Glutamatergic neuron (in vitro differentiated cells): ENCODE results near the gene ZFP92. TPM values are rescaled to one million over a fixed set of nuclear protein-coding genes. Genes with fewer than 3 reads are reported as not detected.

Source experiments
- DNase-seq: peaks from one replicate; pipeline ENCODE4 v3.0.0; 2022
- H3K27ac Mint-ChIP-seq: one replicate; pipeline ENCODE4 v1.8.0; 2020; ENCODE audit warnings: mild to moderate bottlenecking, mixed read lengths, inconsistent platforms; ENCODE audit not compliant: unreplicated experiment
- H3K27me3 Mint-ChIP-seq: one replicate; pipeline ENCODE4 v1.8.0; 2020; ENCODE audit warnings: mild to moderate bottlenecking, moderate library complexity, mixed read lengths, inconsistent platforms; ENCODE audit not compliant: unreplicated experiment
- H3K36me3 Mint-ChIP-seq: one replicate; pipeline ENCODE4 v1.8.0; 2020; ENCODE audit warnings: mild to moderate bottlenecking, mixed read lengths, inconsistent platforms; ENCODE audit not compliant: unreplicated experiment
- H3K4me1 Mint-ChIP-seq: one replicate; pipeline ENCODE4 v1.8.0; 2020; ENCODE audit warnings: mild to moderate bottlenecking, low read depth, mixed read lengths, inconsistent platforms; ENCODE audit not compliant: unreplicated experiment
- H3K4me3 Mint-ChIP-seq: one replicate; pipeline ENCODE4 v1.8.0; 2020; ENCODE audit warnings: mild to moderate bottlenecking, mixed read lengths, inconsistent platforms; ENCODE audit not compliant: unreplicated experiment
- H3K9me3 Mint-ChIP-seq: one replicate; pipeline ENCODE4 v1.8.0; 2020; ENCODE audit warnings: mild to moderate bottlenecking, moderate library complexity, mixed read lengths, inconsistent platforms; ENCODE audit not compliant: unreplicated experiment
- CTCF ChIP-seq: fragments of 200-600 bp; sonication (generic); IDR thresholded peaks from one replicate; pipeline ENCODE4 v1.5.0; 2021; ENCODE audit not compliant: partially characterized antibody, unreplicated experiment
- total RNA-seq: library from RNA; stranded (reverse); fragmentation: NEBNext Ultra II Directional; extraction: Animal tissue kit (Norgen Biotek cat#: 25700); gene quantifications from one replicate; pipeline ENCODE4 v1.2.1, GENCODE V29; 2021; ENCODE audit not compliant: unreplicated experiment

ZFP92 gene
- total RNA-seq, 1 donor from 2014 or later, result 0.07 TPM

GRCh38 chrX:153375571-153375970 lies 35.7 kb upstream of the ZFP92 start:
- H3K27ac Mint-ChIP-seq, result no peak overlapping the region
- H3K4me3 Mint-ChIP-seq, result no peak overlapping the region
- no peak for DNase-seq
- H3K4me1 Mint-ChIP-seq, result no peaks in the 10 kb centered on the region
- H3K36me3 Mint-ChIP-seq, result no peaks in the 10 kb centered on the region
- peaks cover 3% of the 10 kb centered on the region for H3K27me3 Mint-ChIP-seq
- peaks cover 2% of the 10 kb centered on the region for H3K9me3 Mint-ChIP-seq
- TF ChIP-seq CTCF, result no peak

- no peaks in the 10 kb centered on the region for H3K36me3 Mint-ChIP-seq
- no peak for DNase-seq
- H3K9me3 Mint-ChIP-seq, result peaks cover 2% of the 10 kb centered on the region
- H3K27me3 Mint-ChIP-seq, result peaks cover 2% of the 10 kb centered on the region
- no peak overlapping the region for H3K4me3 Mint-ChIP-seq
- H3K27ac Mint-ChIP-seq, result no peak overlapping the region
- no peaks in the 10 kb centered on the region for H3K4me1 Mint-ChIP-seq
- no peak for TF ChIP-seq CTCF
These were observed 33.5 kb upstream of the ZFP92 start for GRCh38 chrX:153377727-153378126.

GRCh38 chrX:153378607-153379006 lies 32.7 kb upstream of the ZFP92 start:
- Mint-ChIP-seq H3K27ac (no peak overlapping the region), H3K4me1 (no peaks in the 10 kb centered on the region), H3K4me3 (no peak overlapping the region), H3K9me3 (peaks cover 2% of the 10 kb centered on the region), H3K27me3 (peaks cover 2% of the 10 kb centered on the region), H3K36me3 (no peaks in the 10 kb centered on the region)
- no peak for TF ChIP-seq CTCF
- DNase-seq, result no peak

DNA sequence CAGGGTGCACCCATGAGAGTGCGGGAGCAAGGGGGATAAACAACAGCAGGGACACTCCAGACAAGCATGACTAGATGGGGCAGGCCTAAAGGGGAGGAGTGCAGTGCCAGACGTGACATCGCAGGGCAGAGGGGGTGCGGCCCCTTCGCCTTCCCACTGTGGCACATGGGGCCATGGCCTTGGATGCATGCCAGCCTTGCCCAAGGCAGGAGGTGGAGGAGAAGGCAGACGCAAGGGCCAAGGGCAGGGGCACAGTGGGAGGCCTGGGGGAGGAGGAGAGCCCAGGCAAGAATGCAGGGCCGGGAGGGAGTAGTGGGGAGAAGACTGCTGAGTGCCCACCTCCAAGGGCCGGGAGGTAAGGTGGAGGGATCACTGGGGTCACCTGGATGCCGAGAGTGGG lies 31.8 kb upstream of the ZFP92 start:
- Mint-ChIP-seq H3K4me3 (no peak overlapping the region), H3K9me3 (peaks cover 2% of the 10 kb centered on the region), H3K36me3 (no peaks in the 10 kb centered on the region), H3K4me1 (no peaks in the 10 kb centered on the region), H3K27me3 (peaks cover 2% of the 10 kb centered on the region), H3K27ac (no peak overlapping the region)
- no peak for TF ChIP-seq CTCF
- no peak for DNase-seq

DNA sequence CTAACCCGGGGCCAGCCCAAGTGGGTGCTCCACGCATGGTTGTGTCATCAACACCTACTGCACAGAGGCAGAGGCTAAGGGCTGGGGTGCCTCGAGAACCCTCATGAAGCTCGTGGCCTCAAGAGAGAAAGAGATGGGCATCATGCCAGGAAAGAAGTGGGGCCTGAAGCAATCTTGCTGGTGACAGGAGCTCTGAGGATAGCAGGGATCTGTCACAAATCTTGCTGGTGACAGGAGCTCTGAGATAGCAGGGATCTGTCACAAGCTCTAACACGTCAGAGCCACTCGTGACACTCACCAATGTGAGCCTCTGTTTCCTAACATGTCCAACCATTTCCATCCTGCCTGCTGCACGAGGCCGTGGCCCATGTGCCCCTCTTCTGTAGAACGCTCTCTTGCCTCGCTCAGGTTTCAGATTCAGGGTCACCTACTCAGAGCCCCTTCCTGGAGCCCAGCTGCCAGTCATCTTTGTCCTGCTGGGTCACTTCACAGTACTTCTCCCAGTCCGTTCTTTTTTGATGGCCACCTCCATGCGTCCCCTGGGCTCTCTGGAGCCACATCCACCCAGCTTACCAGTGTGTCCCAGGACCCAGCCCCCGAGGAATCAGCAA lies 31.2 kb upstream of the ZFP92 start:
- Mint-ChIP-seq H3K27ac (no peak overlapping the region), H3K36me3 (no peaks in the 10 kb centered on the region), H3K9me3 (peaks cover 2% of the 10 kb centered on the region), H3K4me3 (no peak overlapping the region), H3K4me1 (no peaks in the 10 kb centered on the region), H3K27me3 (peaks cover 2% of the 10 kb centered on the region)
- TF ChIP-seq CTCF, result no peak
- DNase-seq, result no peak
